T-cell (primary cell): ENCODE measurements around the gene GRID1. TPM values are rescaled to one million over a fixed set of nuclear protein-coding genes. Genes with fewer than 3 reads are reported as not detected.

Source experiments
- ATAC-seq, 4 experiments: fragments of 200-7000 bp in 3 of 4; fragments of 150-1000 bp in 1 of 4; cut with Tn5 transposase; replicated peaks in 1 of 4; 1 replicate in 3 of 4; 2 replicates in 1 of 4; pipeline ENCODE4 v1.10.0; 2021; ENCODE audit warnings: moderate library complexity in 3 of 4, mild to moderate bottlenecking in 2 of 4, moderate number of reproducible peaks in 1 of 4
- CTCF ChIA-PET, 2 donors: fragments of 300-600 bp; sonication (Branson Sonifier 250); formaldehyde crosslinking; loops; one replicate each; lab custom pipeline; 2022; ENCODE audit warnings: antibody characterized with exemption in 2 of 2; lab: Charles Lee
- POLR2A ChIA-PET, 2 donors: fragments of 300-600 bp; sonication (Branson Sonifier 250); formaldehyde crosslinking; loops; one replicate each; lab custom pipeline; 2022; ENCODE audit warnings: antibody characterized with exemption in 2 of 2; lab: Charles Lee
- DNase-seq, 35 experiments: peaks; one replicate each; pipeline versions ENCODE4 v3.0.0 to v3.0.0-alpha.2; 2013 to 2023
- H3K27ac ChIP-seq: one replicate; pipeline ENCODE4 v1.5.1; 2013; ENCODE audit warnings: low read length
- H3K27me3 ChIP-seq, 2 experiments: replicated peaks in 1 of 2; 1 replicate in 1 of 2; 2 replicates in 1 of 2; pipeline versions ENCODE4 v1.6.1 to v1.7.0; 2013; ENCODE audit warnings: low read length in 1 of 2, mixed read lengths in 1 of 2; ENCODE audit not compliant: control insufficient read depth in 2 of 2, insufficient read depth in 2 of 2; ENCODE audit errors: extremely low read depth in 1 of 2
- H3K36me3 ChIP-seq, 2 donors: 1 replicate in 1 of 2; 2 replicates in 1 of 2; pipeline versions ENCODE4 v1.6.1 to v1.7.0; 2013; ENCODE audit warnings: low read length in 1 of 2; ENCODE audit not compliant: control insufficient read depth in 2 of 2, insufficient read depth in 1 of 2; ENCODE audit errors: extremely low read depth in 1 of 2
- H3K4me1 ChIP-seq, 2 experiments: 1 replicate in 1 of 2; 2 replicates in 1 of 2; pipeline versions ENCODE4 v1.6.1 to v1.7.0; 2013; ENCODE audit warnings: low read length in 2 of 2, mixed read lengths in 1 of 2; ENCODE audit not compliant: insufficient read depth in 2 of 2, control insufficient read depth in 1 of 2; ENCODE audit errors: extremely low read depth in 1 of 2
- H3K4me3 ChIP-seq, 2 donors: 1 replicate in 1 of 2; 2 replicates in 1 of 2; pipeline versions ENCODE4 v1.5.1 to v1.7.0; 2013; ENCODE audit warnings: mild to moderate bottlenecking in 2 of 2, low read length in 1 of 2, moderate library complexity in 1 of 2; ENCODE audit not compliant: control insufficient read depth in 1 of 2; ENCODE audit errors: extremely low read depth in 1 of 2
- H3K9me3 ChIP-seq: 2 replicates; pipeline ENCODE4 v1.7.0; 2013
- H3K27ac Mint-ChIP-seq, 2 donors: one replicate each; pipeline ENCODE4 v1.8.0; 2020 to 2021; ENCODE audit warnings: mild to moderate bottlenecking in 2 of 2, mixed read lengths in 2 of 2
- H3K27me3 Mint-ChIP-seq, 2 donors: one replicate each; pipeline ENCODE4 v1.8.0; 2021 to 2022; ENCODE audit warnings: mixed read lengths in 2 of 2
- H3K36me3 Mint-ChIP-seq: one replicate; pipeline ENCODE4 v1.8.0; 2021; ENCODE audit warnings: mixed read lengths
- H3K4me1 Mint-ChIP-seq, 3 donors: one replicate each; pipeline ENCODE4 v1.8.0; 2020 to 2022; ENCODE audit warnings: mixed read lengths in 3 of 3, mild to moderate bottlenecking in 1 of 3
- H3K4me3 Mint-ChIP-seq, 3 donors: one replicate each; pipeline ENCODE4 v1.8.0; 2020 to 2022; ENCODE audit warnings: mild to moderate bottlenecking in 3 of 3, mixed read lengths in 3 of 3, moderate library complexity in 3 of 3
- H3K9me3 Mint-ChIP-seq, 3 donors: one replicate each; pipeline ENCODE4 v1.8.0; 2020 to 2022; ENCODE audit warnings: mixed read lengths in 3 of 3
- WGBS: methylation state at CpG from one replicate; pipeline ENCODE4 v1.1.5; 2013; ENCODE audit warnings: missing lambda C conversion rate; ENCODE audit not compliant: insufficient coverage; 5-methylcytosine and 5-hydroxymethylcytosine counted together
- total RNA-seq, 35 experiments: library from RNA in 6 of 35; stranded (reverse) in 6 of 35; fragments of 120-200 nt in 1 of 35; gene quantifications; one replicate each; pipeline versions ENCODE4 v1.2.1 to v1.2.4 and lab custom pipeline; 2013 to 2026

GRID1 gene
- total RNA-seq, 5 donors from 2014 or later (not counting 1 experiment from before 2014, with no cell fraction given): 0.68 TPM; not detected in 4

DNA sequence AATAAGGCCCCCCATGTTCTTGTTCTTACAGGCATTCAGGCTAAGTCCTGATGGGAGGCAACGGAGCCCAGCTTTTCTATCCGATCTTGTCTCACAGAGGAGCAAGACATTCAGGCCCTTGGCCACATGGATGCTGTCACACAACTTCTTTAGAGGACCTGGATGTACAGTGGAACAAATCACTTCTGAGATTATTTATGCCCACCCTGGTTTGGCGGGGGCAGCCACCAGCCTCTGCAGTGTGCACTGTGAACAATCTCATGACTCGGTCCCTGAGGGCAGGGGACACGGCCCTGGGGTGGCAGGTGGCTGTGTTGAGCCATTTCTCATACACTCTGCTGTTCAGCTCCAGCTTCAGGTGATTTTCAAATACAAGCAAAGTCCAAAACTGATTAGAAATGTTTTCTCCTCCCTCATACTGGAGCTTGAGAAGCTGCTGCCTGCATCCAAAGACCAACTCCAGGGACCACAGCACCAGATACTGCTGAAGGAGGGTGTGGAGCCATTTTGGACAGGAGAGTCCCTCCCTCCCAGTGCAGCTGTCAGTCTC lies 441.3 kb downstream of the GRID1 start:
- Mint-ChIP-seq H3K4me3 (no peak overlapping the region), H3K4me1 (no peaks in the 10 kb centered on the region), H3K36me3 (no peaks in the 10 kb centered on the region), H3K27ac (no peak overlapping the region), H3K9me3 (no peaks in the 10 kb centered on the region), H3K27me3 (peaks cover 0 to 7% of the 10 kb centered on the region in 2 donors)
- H3K4me1 ChIP-seq: no peaks in the 10 kb centered on the region
- no peaks in the 10 kb centered on the region for H3K9me3 ChIP-seq
- H3K27me3 ChIP-seq: peaks cover 0 to 4% of the 10 kb centered on the region in 2 experiments
- ChIA-PET CTCF (interaction anchor here in 1 of 2 donors (0.5 kb wide), 1 partner anchor 398 kb away, joined by 3 read pairs; no protein-coding TSS in a partner anchor), POLR2A (no interaction called here)
- no peaks in the 10 kb centered on the region for H3K36me3 ChIP-seq
- no peak overlapping the region for H3K4me3 ChIP-seq
- ATAC-seq (no peak), DNase-seq (no peak)
- WGBS: 72% methylated on average over 4 of the region's 5 CpGs
- no peak overlapping the region for H3K27ac ChIP-seq

DNA sequence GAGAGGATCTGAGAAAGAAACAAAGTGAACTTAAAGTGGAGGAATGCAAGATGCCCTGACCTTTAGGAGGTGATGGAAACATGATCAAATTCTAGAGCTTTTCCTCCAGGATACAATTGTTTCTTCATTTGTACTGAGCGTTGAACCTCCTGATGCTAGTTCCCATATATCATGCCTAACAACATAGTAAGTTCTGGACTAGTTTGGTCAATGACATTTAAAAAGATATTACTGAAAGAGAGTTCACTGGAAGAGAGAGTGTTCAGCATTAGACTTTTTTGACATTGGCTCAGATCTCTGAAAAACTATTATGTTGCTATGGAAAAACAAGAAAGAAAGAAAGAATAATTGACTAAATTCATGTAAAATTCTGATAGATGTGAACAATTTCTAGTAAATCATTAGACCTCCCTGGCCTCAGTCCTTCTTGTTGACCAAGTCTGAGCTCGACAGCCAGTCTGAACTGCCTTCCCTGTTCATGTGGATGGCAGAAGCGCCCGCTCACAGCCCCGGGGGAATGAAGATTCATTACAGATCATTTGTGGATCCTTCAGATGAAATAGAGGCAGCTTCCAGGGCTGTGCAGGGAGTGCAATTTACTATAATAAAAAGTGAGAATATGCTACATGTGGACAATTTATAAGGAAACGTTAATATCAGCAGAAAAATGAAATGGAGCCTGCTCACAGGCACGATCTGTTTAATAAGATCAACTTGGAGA lies 442.1 kb downstream of the GRID1 start:
- no peaks in the 10 kb centered on the region for H3K9me3 ChIP-seq
- H3K4me1 ChIP-seq: no peaks in the 10 kb centered on the region
- H3K9me3 Mint-ChIP-seq: no peaks in the 10 kb centered on the region
- H3K27ac Mint-ChIP-seq: no peak overlapping the region
- POLR2A ChIA-PET: no interaction called here
- no peak overlapping the region for H3K4me3 ChIP-seq
- H3K27me3 Mint-ChIP-seq: peaks cover 2 to 7% of the 10 kb centered on the region in 2 donors
- H3K4me3 Mint-ChIP-seq: no peak overlapping the region
- no peak for ATAC-seq
- no peaks in the 10 kb centered on the region for H3K36me3 Mint-ChIP-seq
- DNase-seq: no peak
- H3K27ac ChIP-seq: no peak overlapping the region
- peaks cover 0 to 5% of the 10 kb centered on the region in 2 experiments for H3K27me3 ChIP-seq
- 84% methylated on average over 5 of the region's 7 CpGs for WGBS
- H3K36me3 ChIP-seq: no peaks in the 10 kb centered on the region
- CTCF ChIA-PET: interaction anchor here in 1 of 2 donors (0.5 kb wide), 1 partner anchor 398 kb away, joined by 3 read pairs; no protein-coding TSS in a partner anchor
- H3K4me1 Mint-ChIP-seq: no peaks in the 10 kb centered on the region

DNA sequence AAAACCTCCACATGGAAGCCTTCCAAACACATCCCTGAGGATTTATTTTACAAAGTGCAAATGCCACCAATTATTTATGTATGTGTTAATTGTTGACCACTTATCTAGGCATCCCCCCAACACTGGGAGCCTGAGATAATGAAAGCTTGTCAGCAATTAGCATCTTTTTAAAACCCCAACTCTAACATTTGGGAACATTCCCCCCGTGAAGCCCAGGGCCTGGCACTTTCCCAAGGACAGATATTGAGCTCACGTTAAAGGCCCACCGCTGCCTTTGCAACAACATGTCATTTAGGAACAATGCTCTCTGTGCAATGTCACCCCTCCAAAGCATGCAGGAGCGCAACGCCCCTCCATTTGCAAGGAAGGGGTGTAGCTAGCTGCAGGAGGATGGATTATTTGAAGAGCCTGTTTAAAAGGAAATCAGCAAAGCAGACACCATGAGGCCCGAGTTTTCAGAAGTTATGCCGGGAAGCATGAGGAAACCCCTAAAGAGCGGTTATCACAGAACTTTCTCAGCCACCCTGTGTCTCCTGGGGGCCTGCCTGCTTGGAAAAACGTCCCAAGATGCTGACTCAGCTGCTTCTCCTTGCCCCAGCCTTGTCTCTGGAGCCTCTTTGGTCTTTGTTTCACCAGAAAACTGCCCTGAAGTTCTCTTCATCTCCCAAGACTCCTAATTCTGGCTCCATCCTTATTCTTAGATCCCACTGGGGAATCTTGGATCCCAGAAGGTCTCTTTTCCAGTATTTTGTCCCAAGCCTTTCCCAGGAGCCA lies 444.1 kb downstream of the GRID1 start:
- POLR2A ChIA-PET: no interaction called here
- Histone ChIP-seq H3K4me3 (no peak overlapping the region), H3K4me1 (no peaks in the 10 kb centered on the region), H3K27ac (no peak overlapping the region), H3K27me3 (peaks cover 0 to 7% of the 10 kb centered on the region in 2 experiments), H3K36me3 (no peaks in the 10 kb centered on the region), H3K9me3 (no peaks in the 10 kb centered on the region)
- H3K9me3 Mint-ChIP-seq: no peaks in the 10 kb centered on the region
- H3K4me3 Mint-ChIP-seq: no peak overlapping the region
- no peaks in the 10 kb centered on the region for H3K4me1 Mint-ChIP-seq
- DNase-seq: no peak
- CTCF ChIA-PET: no interaction called here
- ATAC-seq: no peak
- peaks cover under 1 to 4% of the 10 kb centered on the region in 2 donors for H3K27me3 Mint-ChIP-seq
- WGBS: 70% methylated on average over 7 of the region's 9 CpGs
- H3K36me3 Mint-ChIP-seq: no peaks in the 10 kb centered on the region
- H3K27ac Mint-ChIP-seq: no peak overlapping the region

DNA sequence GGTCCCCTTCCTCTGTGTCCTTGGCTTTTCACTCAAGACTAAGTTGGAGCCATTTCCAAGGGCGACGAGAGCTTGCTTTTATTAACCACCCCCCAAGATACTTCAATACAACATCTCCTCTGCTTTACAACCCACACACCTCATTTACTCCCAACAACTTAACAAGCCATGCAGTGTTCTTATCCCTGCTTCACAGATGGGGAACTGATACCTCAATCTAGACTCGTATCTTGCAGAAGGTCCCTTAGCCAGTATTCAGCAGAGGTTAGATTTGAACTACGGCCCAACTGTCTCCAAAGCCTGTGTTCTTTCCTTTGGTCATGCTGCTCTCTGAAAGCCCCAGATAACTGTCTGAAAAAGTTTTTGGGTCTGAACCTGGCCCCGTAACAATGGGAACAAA lies 444.8 kb downstream of the GRID1 start:
- H3K9me3 Mint-ChIP-seq: no peaks in the 10 kb centered on the region
- no peak overlapping the region for H3K27ac Mint-ChIP-seq
- POLR2A ChIA-PET: no interaction called here
- no peaks in the 10 kb centered on the region for H3K4me1 ChIP-seq
- H3K27me3 Mint-ChIP-seq: peaks cover 0 to 4% of the 10 kb centered on the region in 2 donors
- H3K9me3 ChIP-seq: no peaks in the 10 kb centered on the region
- ATAC-seq (no peak), DNase-seq (no peak)
- CTCF ChIA-PET: no interaction called here
- H3K4me1 Mint-ChIP-seq: no peaks in the 10 kb centered on the region
- peaks cover 0 to 7% of the 10 kb centered on the region in 2 experiments for H3K27me3 ChIP-seq
- no peak overlapping the region for H3K4me3 ChIP-seq
- H3K36me3 Mint-ChIP-seq: no peaks in the 10 kb centered on the region
- H3K36me3 ChIP-seq: no peaks in the 10 kb centered on the region
- no peak overlapping the region for H3K4me3 Mint-ChIP-seq
- WGBS: 94% methylated on average over 4 of the region's 5 CpGs
- no peak overlapping the region for H3K27ac ChIP-seq

DNA sequence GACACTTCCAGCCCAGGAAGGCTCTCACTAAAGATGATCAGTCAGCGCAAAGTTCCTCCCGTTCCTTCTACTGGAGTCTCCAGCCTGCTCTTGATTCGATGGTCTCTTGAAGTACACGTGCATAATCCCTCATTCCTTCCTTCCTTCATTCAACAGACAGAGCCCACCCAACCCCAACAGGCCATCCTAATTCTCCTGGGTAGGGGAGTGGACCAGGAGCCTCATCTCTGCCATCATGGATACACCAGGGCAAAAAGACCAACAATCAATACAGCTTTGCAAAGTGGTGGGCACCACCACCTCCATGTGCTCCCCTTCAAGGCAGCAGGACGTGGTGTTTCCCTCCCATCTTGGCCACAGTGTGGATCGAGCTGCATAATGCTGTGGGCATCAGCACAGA lies 446.3 kb downstream of the GRID1 start:
- Histone ChIP-seq H3K4me3 (no peak overlapping the region), H3K36me3 (no peaks in the 10 kb centered on the region), H3K27ac (no peak overlapping the region), H3K9me3 (no peaks in the 10 kb centered on the region), H3K4me1 (no peaks in the 10 kb centered on the region), H3K27me3 (peaks cover 0 to 9% of the 10 kb centered on the region in 2 experiments)
- H3K4me3 Mint-ChIP-seq: no peak overlapping the region
- DNase-seq: no peak
- no peaks in the 10 kb centered on the region for H3K9me3 Mint-ChIP-seq
- ChIA-PET CTCF (no interaction called here), POLR2A (no interaction called here)
- H3K36me3 Mint-ChIP-seq: no peaks in the 10 kb centered on the region
- 29% methylated on average over 1 of the region's 6 CpGs for WGBS
- ATAC-seq: no peak
- no peaks in the 10 kb centered on the region for H3K4me1 Mint-ChIP-seq
- H3K27me3 Mint-ChIP-seq: peaks cover 0 to 4% of the 10 kb centered on the region in 2 donors
- no peak overlapping the region for H3K27ac Mint-ChIP-seq

DNA sequence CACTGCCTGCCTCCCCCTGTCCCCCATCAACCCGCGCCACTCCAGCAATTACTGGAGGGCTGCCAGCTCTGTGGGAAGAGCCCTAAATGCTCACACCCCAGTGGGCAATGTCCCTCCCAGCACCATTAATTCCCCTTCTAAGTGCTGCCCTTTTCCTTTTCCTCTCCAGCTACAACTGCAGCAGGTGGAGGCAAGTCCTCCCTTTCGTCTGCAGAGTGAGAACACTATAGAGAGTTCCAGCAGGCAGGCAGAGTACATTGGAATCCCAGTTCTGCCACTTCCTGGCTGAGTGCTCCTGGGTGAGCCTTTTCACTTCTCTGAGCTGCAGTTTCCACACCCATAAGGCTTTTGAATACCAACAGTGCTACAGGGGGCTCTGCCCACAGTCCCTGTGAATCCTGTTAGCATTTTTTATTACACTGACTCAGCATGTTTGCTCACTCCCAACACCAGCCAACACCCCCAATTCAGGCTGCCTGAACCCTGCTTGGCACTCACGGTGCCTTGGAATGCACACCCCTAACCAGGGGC lies 447.0 kb downstream of the GRID1 start:
- H3K9me3 Mint-ChIP-seq: no peaks in the 10 kb centered on the region
- WGBS: 7% methylated on average over 2 of the region's 4 CpGs
- no peak for ATAC-seq

More for the DNA sequence above, 447.0 kb downstream of the GRID1 start:
- Mint-ChIP-seq H3K27me3 (peaks cover 0 to 4% of the 10 kb centered on the region in 2 donors), H3K4me3 (no peak overlapping the region), H3K27ac (no peak overlapping the region), H3K36me3 (no peaks in the 10 kb centered on the region), H3K4me1 (no peaks in the 10 kb centered on the region)
- H3K27me3 ChIP-seq: peaks cover 0 to 6% of the 10 kb centered on the region in 2 experiments
- H3K36me3 ChIP-seq: no peaks in the 10 kb centered on the region
- no peaks in the 10 kb centered on the region for H3K9me3 ChIP-seq
- H3K4me3 ChIP-seq: no peak overlapping the region
- H3K4me1 ChIP-seq: no peaks in the 10 kb centered on the region
- ChIA-PET CTCF (no interaction called here), POLR2A (no interaction called here)
- DNase-seq: no peak
- H3K27ac ChIP-seq: no peak overlapping the region
